Caco-2 (cell line): Measurements from ENCODE around the gene ANGEL2. TPM values are rescaled to one million over a fixed set of nuclear protein-coding genes. Genes with fewer than 3 reads are reported as not detected.

Source experiments
- BruUV-seq: library from RNA; stranded (reverse); fragments of 400-500 nt; replicated peaks from 2 replicates; lab custom pipeline; 2021; lab: Mats Ljungman, UMichigan
- CTCF ChIA-PET: fragments of 300-600 bp; sonication (Branson Sonifier 250); formaldehyde crosslinking; loops from one replicate; lab custom pipeline; 2022; ENCODE audit warnings: antibody characterized with exemption; lab: Charles Lee
- POLR2A ChIA-PET: fragments of 300-600 bp; sonication (Branson Sonifier 250); formaldehyde crosslinking; loops from one replicate; lab custom pipeline; 2022; ENCODE audit warnings: antibody characterized with exemption; lab: Charles Lee
- DNase-seq, 2 experiments: peaks; one replicate each; pipeline versions ENCODE4 v3.0.0 to v3.0.0-alpha.2; 2020 to 2022
- H3K27me3 ChIP-seq: replicated peaks from 2 replicates; pipeline ENCODE4 v1.6.0; 2011; ENCODE audit warnings: low read length; ENCODE audit not compliant: control insufficient read depth, insufficient read depth
- H3K36me3 ChIP-seq: 2 replicates; pipeline ENCODE4 v1.5.1; 2011; ENCODE audit warnings: low read length; ENCODE audit not compliant: control insufficient read depth, insufficient read depth
- H3K4me1 ChIP-seq: fragments of 250-450 bp; sonication (Bioruptor Pico); 2 replicates; pipeline ENCODE4 v1.5.1; 2020; ENCODE audit warnings: mild to moderate bottlenecking
- H3K4me3 ChIP-seq: 2 replicates; pipeline ENCODE4 v1.5.1; 2011; ENCODE audit warnings: low read depth, mild to moderate bottlenecking, control low read depth, low read length
- H3K9me3 ChIP-seq: fragments of 250-450 bp; sonication (Bioruptor Pico); 2 replicates; pipeline ENCODE4 v1.5.1; 2020; ENCODE audit warnings: mild to moderate bottlenecking, moderate library complexity
- H3K27ac Mint-ChIP-seq: one replicate; pipeline ENCODE4 v1.8.0; 2022; ENCODE audit warnings: mixed read lengths; ENCODE audit not compliant: unreplicated experiment
- H3K27me3 Mint-ChIP-seq: one replicate; pipeline ENCODE4 v1.8.0; 2022; ENCODE audit warnings: mixed read lengths; ENCODE audit not compliant: insufficient read depth, unreplicated experiment
- H3K36me3 Mint-ChIP-seq: one replicate; pipeline ENCODE4 v1.8.0; 2022; ENCODE audit warnings: mild to moderate bottlenecking, mixed read lengths; ENCODE audit not compliant: insufficient read depth, unreplicated experiment
- H3K4me1 Mint-ChIP-seq: one replicate; pipeline ENCODE4 v1.8.0; 2022; ENCODE audit warnings: low read depth, mixed read lengths; ENCODE audit not compliant: unreplicated experiment
- H3K4me3 Mint-ChIP-seq: one replicate; pipeline ENCODE4 v1.8.0; 2022; ENCODE audit warnings: mild to moderate bottlenecking, moderate library complexity, mixed read lengths; ENCODE audit not compliant: unreplicated experiment
- H3K9me3 Mint-ChIP-seq: one replicate; pipeline ENCODE4 v1.8.0; 2022; ENCODE audit warnings: mixed read lengths; ENCODE audit not compliant: unreplicated experiment
- CTCF ChIP-seq, 2 experiments: fragments of 200-600 bp in 1 of 2; IDR thresholded peaks; 1 replicate in 1 of 2; 2 replicates in 1 of 2; pipeline versions ENCODE4 v1.5.1 to v1.8.0; 2011 to 2022; ENCODE audit warnings: antibody characterized with exemption in 1 of 2, control low read depth in 1 of 2, inconsistent platforms in 1 of 2, low read depth in 1 of 2, low read length in 1 of 2, mild to moderate bottlenecking in 1 of 2, moderate library complexity in 1 of 2; ENCODE audit not compliant: insufficient read depth in 1 of 2, severe bottlenecking in 1 of 2, unreplicated experiment in 1 of 2
- intact Hi-C: fragments of 100-400 bp; cut with micrococcal nuclease; formaldehyde crosslinking; loops from one replicate; pipeline ENCODE4 v1.10.0; 2022; ENCODE audit not compliant: unreplicated experiment
- total RNA-seq: library from RNA; stranded (reverse); gene quantifications from 2 replicates; pipeline ENCODE4 v1.2.3, GENCODE V29; 2022

Gene ANGEL2
- total RNA-seq, 1 experiment from 2014 or later, result 34.8 TPM

- POLR2A ChIA-PET, result no interaction called here
- Mint-ChIP-seq H3K4me3 (no peak overlapping the region), H3K4me1 (peaks cover 15% of the 10 kb centered on the region), H3K27ac (no peak overlapping the region), H3K36me3 (no peaks in the 10 kb centered on the region), H3K9me3 (no peaks in the 10 kb centered on the region), H3K27me3 (no peaks in the 10 kb centered on the region)
- BruUV-seq, result no TSS peak
- H3K36me3 ChIP-seq, result no peaks in the 10 kb centered on the region
- intact Hi-C loops, result no loop called here
- TF ChIP-seq CTCF (IDR thresholded peaks at IDR 0.05; ENCODE audit: insufficient read depth in 1 of 2, low read depth in 1 of 2, low read length in 1 of 2, severe bottlenecking in 1 of 2, unreplicated experiment in 1 of 2), result no peak
- H3K4me1 ChIP-seq, result peaks cover 18% of the 10 kb centered on the region
- H3K4me3 ChIP-seq, result no peak overlapping the region
- no peaks in the 10 kb centered on the region for H3K27me3 ChIP-seq
- peaks cover 5% of the 10 kb centered on the region for H3K9me3 ChIP-seq
- CTCF ChIA-PET, result no interaction called here
- no peak for DNase-seq
These were observed 39.3 kb upstream of the ANGEL2 start for GRCh38 chr1:213054733-213055591.

- no peaks in the 10 kb centered on the region for H3K36me3 ChIP-seq
- no peak overlapping the region for H3K4me3 Mint-ChIP-seq
- H3K4me1 Mint-ChIP-seq, result peaks cover 16% of the 10 kb centered on the region
- no peaks in the 10 kb centered on the region for H3K36me3 Mint-ChIP-seq
- peaks cover 3% of the 10 kb centered on the region for H3K9me3 ChIP-seq
- CTCF ChIA-PET, result no interaction called here
- H3K4me3 ChIP-seq, result no peak overlapping the region
- no peaks in the 10 kb centered on the region for H3K9me3 Mint-ChIP-seq
- peaks cover 18% of the 10 kb centered on the region for H3K4me1 ChIP-seq
- no peaks in the 10 kb centered on the region for H3K27me3 ChIP-seq
- intact Hi-C loops, result no loop called here
- no peak for DNase-seq
- no TSS peak for BruUV-seq
- H3K27ac Mint-ChIP-seq, result no peak overlapping the region
- no peaks in the 10 kb centered on the region for H3K27me3 Mint-ChIP-seq
- TF ChIP-seq CTCF (IDR thresholded peaks at IDR 0.05; ENCODE audit: insufficient read depth in 1 of 2, low read depth in 1 of 2, low read length in 1 of 2, severe bottlenecking in 1 of 2, unreplicated experiment in 1 of 2), result no peak
- POLR2A ChIA-PET, result no interaction called here
These were observed 38.5 kb upstream of the ANGEL2 start for GRCh38 chr1:213054142-213054541.

- H3K9me3 ChIP-seq, result no peaks in the 10 kb centered on the region
- CTCF ChIA-PET, result no interaction called here
- no TSS peak for BruUV-seq
- no peak for TF ChIP-seq CTCF (IDR thresholded peaks at IDR 0.05; ENCODE audit: insufficient read depth in 1 of 2, low read depth in 1 of 2, low read length in 1 of 2, severe bottlenecking in 1 of 2, unreplicated experiment in 1 of 2)
- H3K4me3 ChIP-seq, result no peak overlapping the region
- Mint-ChIP-seq H3K4me3 (no peak overlapping the region), H3K4me1 (peaks cover 16% of the 10 kb centered on the region), H3K27me3 (no peaks in the 10 kb centered on the region), H3K36me3 (no peaks in the 10 kb centered on the region), H3K9me3 (no peaks in the 10 kb centered on the region), H3K27ac (no peak overlapping the region)
- intact Hi-C loops, result no loop called here
- POLR2A ChIA-PET, result no interaction called here
- no peaks in the 10 kb centered on the region for H3K36me3 ChIP-seq
- H3K4me1 ChIP-seq, result peaks cover 18% of the 10 kb centered on the region
- no peak for DNase-seq
- H3K27me3 ChIP-seq, result no peaks in the 10 kb centered on the region
These were observed 37.8 kb upstream of the ANGEL2 start for GRCh38 chr1:213053455-213053854.
